ENCODE data around the gene COG8. TPM values are rescaled to one million over a fixed set of nuclear protein-coding genes. Genes with fewer than 3 reads are reported as not detected.
A peak's percentile ranks its signal among the peaks of the same experiment; 100 is the strongest.

The COG8 gene
- polyA plus RNA-seq, 1 donor (not counting 4 experiments of a cell fraction or from before 2014, with no cell fraction given), result 16.0 TPM

DNA sequence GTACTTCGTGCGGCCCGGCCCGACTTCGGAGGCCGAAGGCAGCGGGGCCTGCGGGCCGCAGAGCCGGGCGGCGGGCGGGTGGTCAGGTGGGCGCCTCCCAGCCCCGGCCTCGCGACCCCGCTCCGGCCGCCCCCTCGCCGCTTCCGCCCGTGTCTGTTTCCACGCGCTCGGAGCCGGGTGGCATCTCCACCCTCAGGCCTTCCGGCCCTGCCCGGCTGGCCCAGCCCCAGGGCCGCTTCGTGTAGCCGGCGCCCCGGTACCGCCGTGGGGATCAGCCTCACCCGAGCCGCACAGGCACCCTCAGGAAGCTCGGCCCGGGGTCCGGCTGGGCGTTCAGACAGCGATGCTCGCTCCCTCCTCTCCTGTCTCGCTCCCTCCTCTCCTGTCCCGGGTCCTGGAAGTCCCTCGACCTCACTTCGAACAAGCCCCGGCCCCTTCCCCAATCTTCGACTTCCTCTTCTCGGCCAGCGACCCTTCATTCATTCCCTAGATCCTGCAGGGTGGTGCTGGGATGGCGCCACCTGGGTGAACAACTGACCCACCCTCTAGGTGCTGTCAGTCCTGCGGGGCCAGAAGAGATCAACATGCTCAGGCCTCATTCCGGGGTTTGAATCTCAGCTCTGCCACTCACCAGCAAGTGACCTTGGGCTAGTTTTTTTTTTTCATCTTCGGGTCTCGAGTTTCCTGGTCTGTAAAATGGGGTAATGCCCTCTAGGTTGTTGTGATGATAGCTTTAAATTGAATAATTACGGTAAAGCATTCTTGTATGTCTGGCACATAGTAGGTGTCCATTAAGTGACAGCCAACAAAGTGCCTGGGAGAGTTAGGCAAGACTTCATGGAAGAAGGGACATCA lies 27.6 kb downstream of the COG8 start:
- dilution Hi-C loops (cut with MboI; ENCODE audit: extremely low pct_ligation_motif_present, low sequenced_read_pairs), result no loop called here
- FAIRE-seq, result no peak
- peak in 2 of 3 experiments; percentile 8 to 49 for TF ChIP-seq CTCF (optimal IDR thresholded peaks at IDR 0.05 in 1 of 3, IDR thresholded peaks at IDR 0.05 in 1 of 3, conservative IDR thresholded peaks at IDR 0.05 in 1 of 3; ENCODE audit: extremely low read depth in 1 of 3, insufficient read depth in 2 of 3, low read length in 3 of 3)
- no peak for TF ChIP-seq EZH2 (IDR thresholded peaks at IDR 0.05; ENCODE audit: low read length)

GRCh38 chr16:69310653-69311532 lies 28.5 kb downstream of the COG8 start, which contains the start of gene VPS4A:
VPS4A (plus strand) TSS chr16:69311350; CDS start chr16:69311512, 162 bp downstream.
- H3K9ac ChIP-seq (ENCODE audit: control insufficient read depth, extremely low read depth, insufficient read depth, low read length), result peak within 1 kb of the TSS; percentile 82
- TF ChIP-seq EZH2 (IDR thresholded peaks at IDR 0.05; ENCODE audit: low read length), result no peak
- peak; percentile 64 to 98 (median 89) for TF ChIP-seq CTCF (optimal IDR thresholded peaks at IDR 0.05 in 1 of 3, IDR thresholded peaks at IDR 0.05 in 1 of 3, conservative IDR thresholded peaks at IDR 0.05 in 1 of 3; ENCODE audit: extremely low read depth in 1 of 3, insufficient read depth in 2 of 3, low read length in 3 of 3)
- peaks cover 6% of the 10 kb centered on the region for H4K20me1 ChIP-seq (ENCODE audit: control insufficient read depth, extremely low read depth, insufficient read depth, low read length)
- H2AFZ ChIP-seq (ENCODE audit: control insufficient read depth, low read length), result peak within 1 kb of the TSS; percentile 90
- peak within 1 kb of the TSS; percentile 98 for H3K4me2 ChIP-seq (ENCODE audit: control insufficient read depth, extremely low read depth, insufficient read depth, low read depth, low read length)
- peak; percentile 77 for DNase-seq (ENCODE audit: low read depth, low spot score)
- no peaks in the 10 kb centered on the region for H3K27me3 ChIP-seq (ENCODE audit: control insufficient read depth, extremely low read depth, insufficient read depth, low read length)
- H3K9me1 ChIP-seq (ENCODE audit: control insufficient read depth, extremely low read depth, insufficient read depth, low read length), result peaks cover 3% of the 10 kb centered on the region
- dilution Hi-C loops (cut with MboI; ENCODE audit: extremely low pct_ligation_motif_present, low sequenced_read_pairs), result no loop called here
- FAIRE-seq, result no peak
- peak within 1 kb of the TSS; percentile 71 for H3K27ac ChIP-seq (ENCODE audit: control insufficient read depth, insufficient read depth, low read length)
- H3K4me1 ChIP-seq (ENCODE audit: control insufficient read depth, extremely low read depth, insufficient read depth, low read length), result peaks cover 10% of the 10 kb centered on the region
- peaks cover 2 to 12% of the 10 kb centered on the region in 2 experiments for H3K36me3 ChIP-seq (ENCODE audit: control insufficient read depth in 2 of 2, extremely low read depth in 1 of 2, insufficient read depth in 2 of 2, low read length in 2 of 2)
- peaks cover 44% of the 10 kb centered on the region for H3K79me2 ChIP-seq (ENCODE audit: control insufficient read depth, insufficient read depth, low read length)
- no peaks in the 10 kb centered on the region for H3K9me3 ChIP-seq (ENCODE audit: control insufficient read depth, low read depth, low read length)
- peak within 1 kb of the TSS; percentile 81 to 91 (median 86) for H3K4me3 ChIP-seq (ENCODE audit: control insufficient read depth in 2 of 3, extremely low read depth in 1 of 3, insufficient read depth in 2 of 3, low read depth in 1 of 3, low read length in 3 of 3)

More for the DNA sequence above, 27.6 kb downstream of the COG8 start:
- Histone ChIP-seq H3K9me1 (ENCODE audit: control insufficient read depth, extremely low read depth, insufficient read depth, low read length) (peaks cover 3% of the 10 kb centered on the region), H3K79me2 (ENCODE audit: control insufficient read depth, insufficient read depth, low read length) (peaks cover 52% of the 10 kb centered on the region), H3K9me3 (ENCODE audit: control insufficient read depth, low read depth, low read length) (no peaks in the 10 kb centered on the region), H3K27ac (ENCODE audit: control insufficient read depth, insufficient read depth, low read length) (peak overlapping the region; percentile 66), H3K4me1 (ENCODE audit: control insufficient read depth, extremely low read depth, insufficient read depth, low read length) (peaks cover 10% of the 10 kb centered on the region), H3K36me3 (ENCODE audit: control insufficient read depth in 2 of 2, extremely low read depth in 1 of 2, insufficient read depth in 2 of 2, low read length in 2 of 2) (peaks cover 8 to 13% of the 10 kb centered on the region in 2 experiments), H3K4me3 (ENCODE audit: control insufficient read depth in 2 of 3, extremely low read depth in 1 of 3, insufficient read depth in 2 of 3, low read depth in 1 of 3, low read length in 3 of 3) (peak overlapping the region; percentile 81 to 91 (median 86)), H3K9ac (ENCODE audit: control insufficient read depth, extremely low read depth, insufficient read depth, low read length) (peak overlapping the region; percentile 82), H2AFZ (ENCODE audit: control insufficient read depth, low read length) (peak overlapping the region; percentile 2), H3K27me3 (ENCODE audit: control insufficient read depth, extremely low read depth, insufficient read depth, low read length) (no peaks in the 10 kb centered on the region), H3K4me2 (ENCODE audit: control insufficient read depth, extremely low read depth, insufficient read depth, low read depth, low read length) (peak overlapping the region; percentile 98), H4K20me1 (ENCODE audit: control insufficient read depth, extremely low read depth, insufficient read depth, low read length) (peaks cover 6% of the 10 kb centered on the region)
- no peak for DNase-seq (ENCODE audit: low read depth, low spot score)
